Natural killer cell (primary cell): ENCODE measurements around the gene PRKAR1B. TPM values are rescaled to one million over a fixed set of nuclear protein-coding genes. Genes with fewer than 3 reads are reported as not detected.

Source experiments
- ATAC-seq, 3 donors: fragments of 150-1000 bp in 2 of 3; fragments of 200-7000 bp in 1 of 3; cut with Tn5 transposase; 1 replicate in 1 of 3; 2 replicates in 2 of 3; pipeline ENCODE4 v1.10.0; 2021; ENCODE audit warnings: mild to moderate bottlenecking in 2 of 3, moderate library complexity in 2 of 3
- DNase-seq, 2 donors: peaks; one replicate each; pipeline versions ENCODE4 v3.0.0 to v3.0.0-alpha.2; 2013 to 2021; ENCODE audit warnings: mixed read lengths in 1 of 2
- H3K27ac ChIP-seq: one replicate; pipeline ENCODE4 v1.5.1; 2013; ENCODE audit warnings: mild to moderate bottlenecking, low read length
- H3K27me3 ChIP-seq: one replicate; pipeline ENCODE4 v1.6.1; 2013; ENCODE audit warnings: low read length; ENCODE audit not compliant: control insufficient read depth, insufficient read depth
- H3K36me3 ChIP-seq: one replicate; pipeline ENCODE4 v1.6.1; 2013; ENCODE audit warnings: low read length; ENCODE audit not compliant: control insufficient read depth, insufficient read depth
- H3K4me1 ChIP-seq: one replicate; pipeline ENCODE4 v1.6.1; 2013; ENCODE audit warnings: low read length; ENCODE audit not compliant: control insufficient read depth, insufficient read depth
- H3K4me3 ChIP-seq: one replicate; pipeline ENCODE4 v1.5.1; 2013; ENCODE audit warnings: low read length
- H3K9me3 ChIP-seq: one replicate; pipeline ENCODE4 v1.6.1; 2013; ENCODE audit warnings: low read length; ENCODE audit not compliant: control insufficient read depth, insufficient read depth
- H3K27ac Mint-ChIP-seq, 2 donors: one replicate each; pipeline ENCODE4 v1.8.0; 2022; ENCODE audit warnings: mild to moderate bottlenecking in 2 of 2, mixed read lengths in 2 of 2, moderate library complexity in 1 of 2
- H3K27me3 Mint-ChIP-seq, 2 donors: one replicate each; pipeline ENCODE4 v1.8.0; 2022; ENCODE audit warnings: low read depth in 2 of 2, mixed read lengths in 2 of 2
- H3K36me3 Mint-ChIP-seq: one replicate; pipeline ENCODE4 v1.8.0; 2022; ENCODE audit warnings: mixed read lengths
- H3K4me1 Mint-ChIP-seq, 2 donors: one replicate each; pipeline ENCODE4 v1.8.0; 2022; ENCODE audit warnings: mixed read lengths in 2 of 2
- H3K4me3 Mint-ChIP-seq: one replicate; pipeline ENCODE4 v1.8.0; 2022; ENCODE audit warnings: mild to moderate bottlenecking, moderate library complexity, mixed read lengths
- H3K9me3 Mint-ChIP-seq, 2 donors: one replicate each; pipeline ENCODE4 v1.8.0; 2022; ENCODE audit warnings: mixed read lengths in 2 of 2
- WGBS: methylation state at CpG from one replicate; pipeline ENCODE4 v1.1.7; 2013; ENCODE audit warnings: missing lambda C conversion rate; ENCODE audit not compliant: insufficient coverage; 5-methylcytosine and 5-hydroxymethylcytosine counted together
- intact Hi-C: fragments of 100-400 bp; cut with micrococcal nuclease; formaldehyde crosslinking; loops from one replicate; pipeline ENCODE4 v1.14.2; 2022
- total RNA-seq, 4 donors: library from RNA; stranded (reverse); fragments of 120-200 nt in 1 of 4; gene quantifications; one replicate each; pipeline versions ENCODE4 v1.2.3 to v1.2.4, GENCODE V29; 2013 to 2022
- TF ChIP-seq, protein P1 (sequence below): fragments of 200-600 bp; IDR thresholded peaks from one replicate; pipeline ENCODE4 v1.8.0; 2022; ENCODE audit warnings: antibody characterized with exemption

PRKAR1B gene
- total RNA-seq, 3 donors from 2014 or later (not counting 1 experiment from before 2014, with no cell fraction given): 2.4 to 3.8 (median 3.0) TPM

DNA sequence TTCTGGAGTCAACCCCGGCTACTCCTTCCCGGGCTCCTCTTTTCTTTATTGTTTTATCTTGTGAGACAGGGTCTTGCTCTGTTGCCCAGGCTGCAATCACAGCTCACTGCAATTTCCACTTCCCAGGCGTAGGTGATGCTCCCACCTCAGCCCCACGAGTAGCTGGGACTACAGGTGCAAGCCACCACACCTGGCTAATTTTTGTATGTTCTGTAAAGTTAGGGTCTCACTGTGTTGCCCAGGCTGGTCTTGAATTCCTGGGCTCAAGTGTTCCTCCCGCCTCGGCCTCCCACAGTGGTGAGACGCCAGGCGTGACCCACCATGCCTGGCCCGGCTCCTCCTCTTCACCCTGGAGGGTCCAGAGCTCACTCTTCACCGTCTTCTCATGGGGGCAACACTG, 192.1 kb downstream of the PRKAR1B start:
- Histone ChIP-seq H3K27ac (no peak overlapping the region), H3K9me3 (no peaks in the 10 kb centered on the region), H3K36me3 (no peaks in the 10 kb centered on the region), H3K4me3 (no peak overlapping the region), H3K27me3 (no peaks in the 10 kb centered on the region), H3K4me1 (peaks cover 5% of the 10 kb centered on the region)
- TF ChIP-seq, protein P1, sequence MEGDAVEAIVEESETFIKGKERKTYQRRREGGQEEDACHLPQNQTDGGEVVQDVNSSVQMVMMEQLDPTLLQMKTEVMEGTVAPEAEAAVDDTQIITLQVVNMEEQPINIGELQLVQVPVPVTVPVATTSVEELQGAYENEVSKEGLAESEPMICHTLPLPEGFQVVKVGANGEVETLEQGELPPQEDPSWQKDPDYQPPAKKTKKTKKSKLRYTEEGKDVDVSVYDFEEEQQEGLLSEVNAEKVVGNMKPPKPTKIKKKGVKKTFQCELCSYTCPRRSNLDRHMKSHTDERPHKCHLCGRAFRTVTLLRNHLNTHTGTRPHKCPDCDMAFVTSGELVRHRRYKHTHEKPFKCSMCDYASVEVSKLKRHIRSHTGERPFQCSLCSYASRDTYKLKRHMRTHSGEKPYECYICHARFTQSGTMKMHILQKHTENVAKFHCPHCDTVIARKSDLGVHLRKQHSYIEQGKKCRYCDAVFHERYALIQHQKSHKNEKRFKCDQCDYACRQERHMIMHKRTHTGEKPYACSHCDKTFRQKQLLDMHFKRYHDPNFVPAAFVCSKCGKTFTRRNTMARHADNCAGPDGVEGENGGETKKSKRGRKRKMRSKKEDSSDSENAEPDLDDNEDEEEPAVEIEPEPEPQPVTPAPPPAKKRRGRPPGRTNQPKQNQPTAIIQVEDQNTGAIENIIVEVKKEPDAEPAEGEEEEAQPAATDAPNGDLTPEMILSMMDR: no peak
- no peak for ATAC-seq
- intact Hi-C loops: no loop called here
- Mint-ChIP-seq H3K9me3 (no peaks in the 10 kb centered on the region), H3K4me1 (no peaks in the 10 kb centered on the region), H3K4me3 (no peak overlapping the region), H3K27ac (peak overlapping the region in 1 of 2 donors; percentile 25), H3K36me3 (no peaks in the 10 kb centered on the region), H3K27me3 (peaks cover 0 to 3% of the 10 kb centered on the region in 2 donors)
- no peak for DNase-seq
- 87% methylated on average over 10 of the region's 10 CpGs for WGBS

DNA sequence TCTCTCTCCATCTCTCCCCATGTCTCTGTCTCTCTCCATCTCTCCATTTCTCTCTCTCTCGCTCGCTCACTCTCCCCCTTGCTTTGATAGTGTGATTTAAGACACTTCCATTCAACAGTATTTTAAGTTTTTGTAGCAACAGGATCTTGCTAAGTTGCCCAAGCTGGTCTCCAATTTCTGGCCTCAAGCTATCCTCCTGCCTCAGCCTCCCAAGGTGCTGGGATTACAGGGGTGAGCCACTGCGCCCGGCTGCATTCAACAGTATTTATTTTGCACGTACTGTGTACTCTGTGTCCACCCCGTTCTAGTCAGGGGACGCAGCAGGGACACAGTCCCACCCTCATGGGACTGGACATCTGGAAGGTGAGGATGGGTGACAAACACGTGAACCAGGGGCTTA, 193.0 kb downstream of the PRKAR1B start:
- Mint-ChIP-seq H3K4me1 (no peaks in the 10 kb centered on the region), H3K4me3 (no peak overlapping the region)

DNA sequence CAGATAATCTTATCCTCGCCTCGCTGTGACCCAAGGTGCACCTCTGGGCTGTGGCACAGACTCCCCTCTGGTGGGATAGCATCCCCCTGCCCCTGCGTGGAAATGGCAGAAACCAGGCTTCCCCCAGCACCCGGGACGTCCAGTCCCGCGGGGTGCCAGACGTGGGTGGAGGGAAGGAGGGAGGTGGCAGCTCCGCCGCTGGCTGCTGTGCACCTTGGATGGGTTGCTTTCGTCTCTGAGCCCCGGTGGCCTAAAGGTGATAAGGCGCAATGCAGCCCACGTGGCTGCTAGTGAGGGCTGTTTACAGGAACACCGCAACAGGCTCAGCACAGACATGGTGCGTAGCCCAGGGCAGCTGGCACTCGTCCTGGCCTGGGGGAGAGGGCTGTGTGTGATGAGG, 193.8 kb downstream of the PRKAR1B start:
- H3K36me3 Mint-ChIP-seq: no peaks in the 10 kb centered on the region
- WGBS: 80% methylated on average over 17 of the region's 17 CpGs

More for the DNA sequence above, 193.0 kb downstream of the PRKAR1B start:
- TF ChIP-seq, protein P1: no peak
- Mint-ChIP-seq H3K27me3 (peaks cover 0 to 3% of the 10 kb centered on the region in 2 donors), H3K36me3 (no peaks in the 10 kb centered on the region), H3K9me3 (no peaks in the 10 kb centered on the region), H3K27ac (no peak overlapping the region)
- H3K27ac ChIP-seq: no peak overlapping the region
- no peaks in the 10 kb centered on the region for H3K27me3 ChIP-seq
- intact Hi-C loops: no loop called here
- WGBS: 93% methylated on average over 7 of the region's 8 CpGs
- peaks cover 5% of the 10 kb centered on the region for H3K4me1 ChIP-seq
- no peaks in the 10 kb centered on the region for H3K9me3 ChIP-seq
- DNase-seq (no peak), ATAC-seq (no peak)
- no peaks in the 10 kb centered on the region for H3K36me3 ChIP-seq
- no peak overlapping the region for H3K4me3 ChIP-seq

More for the DNA sequence above, 193.8 kb downstream of the PRKAR1B start:
- H3K4me1 ChIP-seq: peaks cover 5% of the 10 kb centered on the region
- Mint-ChIP-seq H3K9me3 (no peaks in the 10 kb centered on the region), H3K4me3 (no peak overlapping the region), H3K27ac (no peak overlapping the region), H3K4me1 (no peaks in the 10 kb centered on the region), H3K27me3 (peaks cover 0 to 3% of the 10 kb centered on the region in 2 donors)
- no peaks in the 10 kb centered on the region for H3K9me3 ChIP-seq
- DNase-seq: no peak
- ATAC-seq: no peak
- H3K36me3 ChIP-seq: no peaks in the 10 kb centered on the region
- intact Hi-C loops: no loop called here
- no peak overlapping the region for H3K4me3 ChIP-seq
- no peak overlapping the region for H3K27ac ChIP-seq
- no peaks in the 10 kb centered on the region for H3K27me3 ChIP-seq
- TF ChIP-seq, protein P1: no peak
